ENCODE results near the gene SLC10A7. TPM values are rescaled to one million over a fixed set of nuclear protein-coding genes. Genes with fewer than 3 reads are reported as not detected.
A peak's percentile ranks its signal among the peaks of the same experiment; 100 is the strongest.

Gene SLC10A7
- total RNA-seq, 2 donors from 2014 or later: 6.0 to 7.5 TPM

DNA sequence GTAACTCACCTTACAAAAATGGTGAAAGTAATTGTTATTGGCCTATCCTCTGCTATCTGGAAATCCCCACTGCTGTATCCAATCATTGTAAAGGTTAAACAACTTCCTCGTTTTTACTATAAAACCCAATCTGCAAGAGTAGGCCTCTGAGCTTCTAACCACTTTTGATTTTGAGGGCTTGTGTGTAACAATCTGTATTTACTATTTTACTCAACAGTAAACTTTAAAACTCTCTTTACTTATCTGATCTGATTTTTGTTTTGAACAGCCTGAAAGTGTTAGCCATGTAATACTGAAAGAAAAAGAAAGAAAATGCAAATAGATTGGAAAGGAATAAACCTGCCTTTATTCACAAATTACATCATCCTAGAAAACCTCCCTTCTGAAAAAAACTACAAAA is 63.1 kb downstream of the SLC10A7 start:
- Mint-ChIP-seq H3K36me3 (ENCODE audit: low read depth) (no peaks in the 10 kb centered on the region), H3K27ac (peak overlapping the region; percentile 27), H3K9me3 (no peaks in the 10 kb centered on the region), H3K27me3 (ENCODE audit: insufficient read depth) (no peaks in the 10 kb centered on the region), H3K4me3 (no peak overlapping the region), H3K4me1 (no peaks in the 10 kb centered on the region)
- Histone ChIP-seq H3K27ac (ENCODE audit: low read depth, low read length) (no peak overlapping the region), H3K4me1 (ENCODE audit: control insufficient read depth, insufficient read depth, low read length) (no peaks in the 10 kb centered on the region), H3K36me3 (ENCODE audit: control insufficient read depth, insufficient read depth, low read length) (no peaks in the 10 kb centered on the region), H3K9me3 (ENCODE audit: control insufficient read depth, low read length) (no peaks in the 10 kb centered on the region), H3K9ac (ENCODE audit: extremely low read depth, low read length, poor library complexity, severe bottlenecking) (no peak overlapping the region), H3K27me3 (ENCODE audit: control insufficient read depth, insufficient read depth, low read length, poor library complexity, severe bottlenecking) (no peaks in the 10 kb centered on the region), H3K4me3 (ENCODE audit: low read length) (no peak overlapping the region)
- no peak for TF ChIP-seq CTCF (conservative IDR thresholded peaks at IDR 0.05)
- DNase-seq: no peak
- 100% methylated on average over 1 of the region's 1 CpG for WGBS, 2 experiments (ENCODE audit: insufficient coverage in 1 of 2, insufficient read length in 1 of 2)

GRCh38 chr4:146456681-146457080 is 65.1 kb downstream of the SLC10A7 start:
- H3K9me3 Mint-ChIP-seq: no peaks in the 10 kb centered on the region
- Histone ChIP-seq H3K36me3 (ENCODE audit: control insufficient read depth, insufficient read depth, low read length) (no peaks in the 10 kb centered on the region), H3K9ac (ENCODE audit: extremely low read depth, low read length, poor library complexity, severe bottlenecking) (no peak overlapping the region), H3K27ac (ENCODE audit: low read depth, low read length) (no peak overlapping the region), H3K4me1 (ENCODE audit: control insufficient read depth, insufficient read depth, low read length) (no peaks in the 10 kb centered on the region), H3K9me3 (ENCODE audit: control insufficient read depth, low read length) (no peaks in the 10 kb centered on the region), H3K27me3 (ENCODE audit: control insufficient read depth, insufficient read depth, low read length, poor library complexity, severe bottlenecking) (no peaks in the 10 kb centered on the region), H3K4me3 (ENCODE audit: low read length) (no peak overlapping the region)
- no peak for DNase-seq
- 80 to 86% methylated on average over 1 to 2 of the region's 2 CpGs for WGBS, 2 experiments (ENCODE audit: insufficient coverage in 1 of 2, insufficient read length in 1 of 2)
- no peak overlapping the region for H3K4me3 Mint-ChIP-seq
- TF ChIP-seq CTCF (conservative IDR thresholded peaks at IDR 0.05): no peak
- no peak overlapping the region for H3K27ac Mint-ChIP-seq
- no peaks in the 10 kb centered on the region for H3K27me3 Mint-ChIP-seq (ENCODE audit: insufficient read depth)
- no peaks in the 10 kb centered on the region for H3K36me3 Mint-ChIP-seq (ENCODE audit: low read depth)
- H3K4me1 Mint-ChIP-seq: no peaks in the 10 kb centered on the region

GRCh38 chr4:146453181-146453807 is 68.4 kb downstream of the SLC10A7 start:
- Mint-ChIP-seq H3K4me3 (no peak overlapping the region), H3K27ac (no peak overlapping the region), H3K9me3 (no peaks in the 10 kb centered on the region), H3K4me1 (no peaks in the 10 kb centered on the region), H3K36me3 (ENCODE audit: low read depth) (no peaks in the 10 kb centered on the region), H3K27me3 (ENCODE audit: insufficient read depth) (no peaks in the 10 kb centered on the region)
- Histone ChIP-seq H3K27ac (ENCODE audit: low read depth, low read length) (no peak overlapping the region), H3K9me3 (ENCODE audit: control insufficient read depth, low read length) (no peaks in the 10 kb centered on the region), H3K9ac (ENCODE audit: extremely low read depth, low read length, poor library complexity, severe bottlenecking) (no peak overlapping the region), H3K4me1 (ENCODE audit: control insufficient read depth, insufficient read depth, low read length) (no peaks in the 10 kb centered on the region), H3K27me3 (ENCODE audit: control insufficient read depth, insufficient read depth, low read length, poor library complexity, severe bottlenecking) (no peaks in the 10 kb centered on the region), H3K36me3 (ENCODE audit: control insufficient read depth, insufficient read depth, low read length) (no peaks in the 10 kb centered on the region), H3K4me3 (ENCODE audit: low read length) (no peak overlapping the region)
- WGBS, 2 experiments (ENCODE audit: insufficient coverage in 1 of 2, insufficient read length in 1 of 2): 88 to 91% methylated on average over 4 to 5 of the region's 5 CpGs
- no peak for DNase-seq
- TF ChIP-seq CTCF (conservative IDR thresholded peaks at IDR 0.05): no peak

Data from endodermal cell (in vitro differentiated cells).